ENCODE measurements around the gene ALKBH8.

DNA sequence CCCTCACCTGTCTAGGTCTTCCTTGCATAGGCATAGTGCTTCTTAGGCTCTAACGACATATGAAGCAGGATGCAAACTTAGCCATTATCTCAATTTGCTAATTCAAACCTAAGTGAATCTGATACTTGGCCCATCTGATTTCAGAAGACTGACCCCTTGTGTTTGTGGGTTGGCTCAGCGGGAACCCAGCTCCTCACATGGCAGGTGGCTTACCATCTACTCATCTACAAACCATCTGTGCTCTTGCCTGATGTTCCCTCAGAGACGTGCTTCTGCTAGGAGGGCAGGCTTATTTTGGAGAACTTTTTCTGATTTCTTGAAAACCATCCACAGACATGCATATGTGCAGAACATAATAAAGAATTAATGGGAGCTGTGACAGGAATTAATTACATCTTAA, 40.6 kb upstream of the ALKBH8 start:
- TF ChIP-seq POLR2AphosphoS5 (IDR thresholded peaks at IDR 0.05) = no peak
- TF ChIP-seq, protein P1, sequence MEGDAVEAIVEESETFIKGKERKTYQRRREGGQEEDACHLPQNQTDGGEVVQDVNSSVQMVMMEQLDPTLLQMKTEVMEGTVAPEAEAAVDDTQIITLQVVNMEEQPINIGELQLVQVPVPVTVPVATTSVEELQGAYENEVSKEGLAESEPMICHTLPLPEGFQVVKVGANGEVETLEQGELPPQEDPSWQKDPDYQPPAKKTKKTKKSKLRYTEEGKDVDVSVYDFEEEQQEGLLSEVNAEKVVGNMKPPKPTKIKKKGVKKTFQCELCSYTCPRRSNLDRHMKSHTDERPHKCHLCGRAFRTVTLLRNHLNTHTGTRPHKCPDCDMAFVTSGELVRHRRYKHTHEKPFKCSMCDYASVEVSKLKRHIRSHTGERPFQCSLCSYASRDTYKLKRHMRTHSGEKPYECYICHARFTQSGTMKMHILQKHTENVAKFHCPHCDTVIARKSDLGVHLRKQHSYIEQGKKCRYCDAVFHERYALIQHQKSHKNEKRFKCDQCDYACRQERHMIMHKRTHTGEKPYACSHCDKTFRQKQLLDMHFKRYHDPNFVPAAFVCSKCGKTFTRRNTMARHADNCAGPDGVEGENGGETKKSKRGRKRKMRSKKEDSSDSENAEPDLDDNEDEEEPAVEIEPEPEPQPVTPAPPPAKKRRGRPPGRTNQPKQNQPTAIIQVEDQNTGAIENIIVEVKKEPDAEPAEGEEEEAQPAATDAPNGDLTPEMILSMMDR (IDR thresholded peaks at IDR 0.05) = no peak
